Ovary (tissue), 9 donors: ENCODE results near the gene PAK4. TPM values are rescaled to one million over a fixed set of nuclear protein-coding genes. Genes with fewer than 3 reads are reported as not detected.
A peak's percentile ranks its signal among the peaks of the same experiment; 100 is the strongest.

Source experiments
- DNase-seq, 5 donors: peaks; one replicate each; pipeline ENCODE4 v3.0.0-alpha.2; 2019 to 2020
- H3K27ac ChIP-seq, 2 donors: fragments of 200-600 bp; one replicate each; pipeline versions ENCODE4 v1.5.1 to v1.8.0; 2019 to 2022
- H3K27me3 ChIP-seq: fragments of 200-600 bp; one replicate; pipeline ENCODE4 v1.8.0; 2022
- H3K36me3 ChIP-seq: fragments of 200-600 bp; sonication (generic); one replicate; pipeline ENCODE4 v1.5.1; 2019
- H3K4me1 ChIP-seq: one replicate; pipeline ENCODE4 v1.8.1; 2013; ENCODE audit warnings: mild to moderate bottlenecking, moderate library complexity; ENCODE audit not compliant: insufficient read depth
- H3K4me3 ChIP-seq: fragments of 200-600 bp; sonication (generic); one replicate; pipeline ENCODE4 v1.5.1; 2017
- H3K9me3 ChIP-seq, 2 donors: fragments of 200-600 bp in 1 of 2; sonication (generic) in 1 of 2; one replicate each; pipeline versions ENCODE4 v1.5.1 to v1.8.1; 2013 to 2019; ENCODE audit warnings: mild to moderate bottlenecking in 1 of 2, moderate library complexity in 1 of 2
- CTCF ChIP-seq, 3 donors: fragments of 450-650 bp in 2 of 3; fragments of 200-600 bp in 1 of 3; IDR thresholded peaks; one replicate each; pipeline versions ENCODE4 v1.5.1 to v1.8.0; 2016 to 2022; ENCODE audit warnings: antibody characterized with exemption in 3 of 3, mild to moderate bottlenecking in 1 of 3
- EP300 ChIP-seq: sonication (generic); formaldehyde crosslinking; IDR thresholded peaks from one replicate; pipeline ENCODE4 v1.6.1; 2017; ENCODE audit warnings: antibody characterized with exemption
- POLR2A ChIP-seq: fragments of 450-650 bp; IDR thresholded peaks from one replicate; pipeline ENCODE4 v1.6.1; 2017; ENCODE audit warnings: antibody characterized with exemption, mild to moderate bottlenecking, moderate library complexity
- WGBS, 3 donors: extraction: QIAGEN DNeasy Blood & Tissue Kit in 1 of 3; methylation state at CpG; one replicate each; pipeline versions ENCODE4 v1.1.5 to v1.1.7; 2013 to 2017; 5-methylcytosine and 5-hydroxymethylcytosine counted together
- intact Hi-C, 4 donors: fragments of 100-400 bp; cut with DNase I; formaldehyde crosslinking; loops; one replicate each; pipeline versions ENCODE4 v1.11.0 to v1.15.1; 2022 to 2023
- polyA plus RNA-seq, 2 donors: library from polyadenylated mRNA; stranded (reverse); fragments of 200-250 nt in 1 of 2; fragments of 350-450 nt in 1 of 2; fragmentation: Illumina TruSeq in 1 of 2; extraction: RNeasy Lipid Tissue Mini Kit (QIAGEN cat#74804) in 1 of 2; gene quantifications; one replicate each; pipeline ENCODE4 v1.2.3, GENCODE V29; 2013 to 2014
- total RNA-seq, 7 donors: library from RNA; depleted of rRNA in 2 of 7; stranded (reverse); fragments of >200 nt in 2 of 7; fragmentation: NEBNext Ultra II Directional in 3 of 7; extraction: Animal tissue kit (Norgen Biotek cat#: 25700) in 3 of 7; gene quantifications; one replicate each; pipeline versions ENCODE4 v1.1.0 to v1.2.4, GENCODE V29; 2016 to 2023
- donor health status: DM: no; HTN: no; CAD: no; lungs with moderate emphysema.
- donor health status: DM: no; HTN: no; CAD: no.
- donor health status: Bipolar disorder and iron deficiency.
- donor health status: DM: yes; HTN: yes; CAD: no.
- donor health status: DM: no; HTN: no; CAD: no.
- donor health status: DM: yes; HTN: yes; CAD: no.

PAK4 gene
- total and polyA plus RNA-seq, 9 donors = 10.4 to 62.2 (median 35.4) TPM

- Histone ChIP-seq H3K27ac (no peak overlapping the region), H3K36me3 (no peaks in the 10 kb centered on the region), H3K4me1 (peaks cover 24% of the 10 kb centered on the region), H3K4me3 (no peak overlapping the region), H3K9me3 (no peaks in the 10 kb centered on the region), H3K27me3 (no peaks in the 10 kb centered on the region)
- intact Hi-C loops = loop anchor here in 1 of 4 donors (5.0 kb wide), 1 partner anchor 214 kb away; the partner anchor contains the start of gene SAMD4B
- TF ChIP-seq EP300 (no peak), POLR2A (no peak), CTCF (IDR thresholded peaks at IDR 0.05) (no peak)
- WGBS, 3 donors = 65 to 69% (median 68%) methylated on average over 9 of the region's 9 CpGs
- no peak for DNase-seq
Observed at GRCh38 chr19:39127812-39128515, 2.4 kb downstream of the PAK4 start.

- H3K9me3 ChIP-seq = no peaks in the 10 kb centered on the region
- TF ChIP-seq POLR2A (no peak), CTCF (IDR thresholded peaks at IDR 0.05) (no peak), EP300 (no peak)
- H3K36me3 ChIP-seq = no peaks in the 10 kb centered on the region
- WGBS, 3 donors = 22 to 43% (median 35%) methylated on average over 6 of the region's 6 CpGs
- no peak overlapping the region for H3K27ac ChIP-seq
- no peak overlapping the region for H3K4me3 ChIP-seq
- DNase-seq = no peak
- peaks cover 27% of the 10 kb centered on the region for H3K4me1 ChIP-seq
- no peaks in the 10 kb centered on the region for H3K27me3 ChIP-seq
- intact Hi-C loops = loop anchor here in 1 of 4 donors (5.0 kb wide), 1 partner anchor 214 kb away; the partner anchor contains the start of gene SAMD4B
Observed at GRCh38 chr19:39128516-39129079, 3.0 kb downstream of the PAK4 start.

GRCh38 chr19:39129116-39129515, 3.5 kb downstream of the PAK4 start:
- no peaks in the 10 kb centered on the region for H3K9me3 ChIP-seq
- no peak for DNase-seq
- peaks cover 30% of the 10 kb centered on the region for H3K4me1 ChIP-seq
- TF ChIP-seq POLR2A (no peak), CTCF (IDR thresholded peaks at IDR 0.05) (no peak), EP300 (no peak)
- intact Hi-C loops = loop anchor here in 1 of 4 donors (5.0 kb wide), 1 partner anchor 213 kb away; the partner anchor contains the start of gene SAMD4B
- no peaks in the 10 kb centered on the region for H3K27me3 ChIP-seq
- H3K36me3 ChIP-seq = no peaks in the 10 kb centered on the region
- H3K27ac ChIP-seq = no peak overlapping the region
- no peak overlapping the region for H3K4me3 ChIP-seq
- WGBS, 3 donors = 90 to 94% (median 91%) methylated on average over 11 of the region's 11 CpGs

GRCh38 chr19:39130337-39131254, 5.0 kb downstream of the PAK4 start:
- H3K27ac ChIP-seq = peak overlapping the region in 1 of 2 donors; percentile 63
- intact Hi-C loops = loop anchor here in 1 of 4 donors (10.0 kb wide), 1 partner anchor 404 kb away; the partner anchor contains the start of gene EID2B
- TF ChIP-seq CTCF (IDR thresholded peaks at IDR 0.05) (no peak), EP300 (no peak), POLR2A (no peak)
- no peak for DNase-seq
- H3K4me1 ChIP-seq = peaks cover 31% of the 10 kb centered on the region
- H3K36me3 ChIP-seq = no peaks in the 10 kb centered on the region
- H3K9me3 ChIP-seq = no peaks in the 10 kb centered on the region
- H3K27me3 ChIP-seq = no peaks in the 10 kb centered on the region
- no peak overlapping the region for H3K4me3 ChIP-seq
- 72 to 75% (median 73%) methylated on average over 22 of the region's 22 CpGs for WGBS, 3 donors
